ENCODE data around the gene SRR. TPM values are rescaled to one million over a fixed set of nuclear protein-coding genes. Genes with fewer than 3 reads are reported as not detected.

The SRR gene
- total and polyA plus RNA-seq, 9 donors = 12.4 to 28.6 (median 22.7) TPM

GRCh38 chr17:2266045-2266864 lies 37.5 kb upstream of the SRR start:
- WGBS (ENCODE audit: insufficient coverage) = 87% methylated on average over 5 of the region's 13 CpGs
- H3K27me3 ChIP-seq (ENCODE audit: control insufficient read depth, insufficient read depth, low read length) = no peaks in the 10 kb centered on the region
- DNase-seq = peak; percentile 27
- peaks cover 6% of the 10 kb centered on the region for H3K4me1 ChIP-seq (ENCODE audit: control insufficient read depth, insufficient read depth, low read length)
- H3K27ac ChIP-seq (ENCODE audit: low read length) = no peak overlapping the region
- no peaks in the 10 kb centered on the region for H3K9me3 ChIP-seq (replicated peaks; ENCODE audit: control insufficient read depth, low read depth, low read length)
- H3K4me3 ChIP-seq (ENCODE audit: low read length) = no peak overlapping the region
- peaks cover 17% of the 10 kb centered on the region for H3K36me3 ChIP-seq (ENCODE audit: control insufficient read depth, insufficient read depth, low read length)

- no peaks in the 10 kb centered on the region for H3K27me3 ChIP-seq (ENCODE audit: control insufficient read depth, insufficient read depth, low read length)
- H3K4me3 ChIP-seq (ENCODE audit: low read length) = no peak overlapping the region
- 83% methylated on average over 1 of the region's 3 CpGs for WGBS (ENCODE audit: insufficient coverage)
- peaks cover 6% of the 10 kb centered on the region for H3K4me1 ChIP-seq (ENCODE audit: control insufficient read depth, insufficient read depth, low read length)
- no peak overlapping the region for H3K27ac ChIP-seq (ENCODE audit: low read length)
- no peaks in the 10 kb centered on the region for H3K9me3 ChIP-seq (replicated peaks; ENCODE audit: control insufficient read depth, low read depth, low read length)
- no peak for DNase-seq
- H3K36me3 ChIP-seq (ENCODE audit: control insufficient read depth, insufficient read depth, low read length) = peaks cover 17% of the 10 kb centered on the region
Observed at GRCh38 chr17:2266865-2267228, 36.9 kb upstream of the SRR start.

DNA sequence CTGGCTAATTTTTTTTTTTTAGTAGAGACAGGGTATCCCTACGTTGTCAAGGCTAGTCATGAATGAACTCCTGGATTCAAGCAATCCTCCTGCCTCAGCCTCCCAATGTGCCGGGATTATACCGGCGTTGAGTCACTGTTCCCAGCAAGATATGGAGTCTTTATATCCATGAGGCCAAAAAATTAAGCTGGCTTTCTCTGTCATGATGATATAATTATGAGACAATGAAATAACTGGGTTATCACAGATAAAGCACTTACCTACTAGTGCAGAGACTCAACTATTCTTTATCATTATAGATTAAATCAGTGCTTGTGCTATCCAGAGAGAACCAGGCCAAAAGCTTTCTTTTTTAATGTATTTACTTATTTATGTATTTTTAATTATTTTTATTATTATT lies 36.4 kb upstream of the SRR start:
- Histone ChIP-seq H3K9me3 (replicated peaks; ENCODE audit: control insufficient read depth, low read depth, low read length) (no peaks in the 10 kb centered on the region), H3K27ac (ENCODE audit: low read length) (no peak overlapping the region), H3K4me3 (ENCODE audit: low read length) (no peak overlapping the region), H3K36me3 (ENCODE audit: control insufficient read depth, insufficient read depth, low read length) (peaks cover 17% of the 10 kb centered on the region), H3K4me1 (ENCODE audit: control insufficient read depth, insufficient read depth, low read length) (peaks cover 6% of the 10 kb centered on the region), H3K27me3 (ENCODE audit: control insufficient read depth, insufficient read depth, low read length) (no peaks in the 10 kb centered on the region)
- WGBS (ENCODE audit: insufficient coverage) = no CpG with 5 or more reads among the region's 4 CpGs
- DNase-seq = no peak

DNA sequence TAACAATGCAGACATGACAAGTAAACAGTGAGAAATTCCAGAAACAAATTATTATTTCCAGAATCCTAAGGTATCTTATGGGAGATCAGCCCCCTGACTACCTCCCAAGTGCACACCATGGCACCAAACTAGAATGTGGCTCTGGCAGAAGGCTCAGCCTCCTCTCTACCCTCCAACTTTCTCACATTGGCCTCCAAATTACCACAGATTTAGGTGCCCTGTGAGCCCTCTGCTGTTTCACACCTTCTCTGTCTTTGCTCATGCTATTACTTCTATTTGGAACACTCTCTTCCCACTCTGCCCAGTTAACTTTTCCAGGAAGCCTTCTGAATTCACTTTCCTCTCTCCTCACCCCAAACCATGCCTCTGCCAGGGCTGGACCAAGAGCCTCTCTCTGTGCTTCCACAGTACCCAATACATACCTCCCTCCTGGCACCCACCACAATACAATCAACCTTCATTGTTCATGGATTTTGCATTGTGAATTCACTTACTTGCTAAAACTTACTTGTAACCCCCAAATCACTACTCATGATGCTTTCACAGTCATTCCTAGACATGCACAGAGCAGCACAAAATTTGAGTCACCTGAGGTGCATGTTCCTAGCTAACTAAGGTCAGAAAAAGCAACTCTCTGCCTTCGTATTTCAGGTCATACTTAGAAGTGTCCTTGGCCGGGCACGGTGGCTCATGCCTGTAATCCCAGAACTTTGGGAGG lies 31.6 kb upstream of the SRR start:
- H3K4me1 ChIP-seq (ENCODE audit: control insufficient read depth, insufficient read depth, low read length) = no peaks in the 10 kb centered on the region
- DNase-seq = no peak
- peaks cover 27% of the 10 kb centered on the region for H3K36me3 ChIP-seq (ENCODE audit: control insufficient read depth, insufficient read depth, low read length)
- WGBS (ENCODE audit: insufficient coverage) = 92% methylated on average over 3 of the region's 3 CpGs
- no peak overlapping the region for H3K4me3 ChIP-seq (ENCODE audit: low read length)
- H3K27ac ChIP-seq (ENCODE audit: low read length) = no peak overlapping the region
- no peaks in the 10 kb centered on the region for H3K9me3 ChIP-seq (replicated peaks; ENCODE audit: control insufficient read depth, low read depth, low read length)
- H3K27me3 ChIP-seq (ENCODE audit: control insufficient read depth, insufficient read depth, low read length) = no peaks in the 10 kb centered on the region

DNA sequence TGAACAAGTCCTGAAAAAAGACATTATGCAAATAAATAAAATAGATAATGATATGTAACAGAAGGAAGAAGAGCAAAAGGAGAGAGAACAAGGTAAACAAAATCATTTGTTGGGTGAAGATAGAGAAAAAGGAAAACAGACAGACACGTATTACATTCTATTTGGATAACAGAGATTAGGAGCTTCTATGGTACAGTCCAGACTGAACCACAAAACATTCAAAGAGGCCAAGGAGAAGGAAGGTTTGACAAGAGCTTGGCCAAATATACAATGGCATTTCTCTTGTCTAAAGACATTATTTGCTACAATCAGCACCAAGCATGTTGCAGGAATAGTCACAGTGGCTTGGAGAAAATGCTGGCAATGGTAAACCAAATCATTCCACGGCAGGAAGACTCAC lies 29.3 kb upstream of the SRR start:
- H3K27ac ChIP-seq (ENCODE audit: low read length) = no peak overlapping the region
- no peaks in the 10 kb centered on the region for H3K9me3 ChIP-seq (replicated peaks; ENCODE audit: control insufficient read depth, low read depth, low read length)
- peaks cover 27% of the 10 kb centered on the region for H3K36me3 ChIP-seq (ENCODE audit: control insufficient read depth, insufficient read depth, low read length)
- H3K4me3 ChIP-seq (ENCODE audit: low read length) = no peak overlapping the region
- no peaks in the 10 kb centered on the region for H3K27me3 ChIP-seq (ENCODE audit: control insufficient read depth, insufficient read depth, low read length)
- DNase-seq = no peak
- H3K4me1 ChIP-seq (ENCODE audit: control insufficient read depth, insufficient read depth, low read length) = no peaks in the 10 kb centered on the region
- WGBS (ENCODE audit: insufficient coverage) = no CpG with 5 or more reads among the region's 2 CpGs

DNA sequence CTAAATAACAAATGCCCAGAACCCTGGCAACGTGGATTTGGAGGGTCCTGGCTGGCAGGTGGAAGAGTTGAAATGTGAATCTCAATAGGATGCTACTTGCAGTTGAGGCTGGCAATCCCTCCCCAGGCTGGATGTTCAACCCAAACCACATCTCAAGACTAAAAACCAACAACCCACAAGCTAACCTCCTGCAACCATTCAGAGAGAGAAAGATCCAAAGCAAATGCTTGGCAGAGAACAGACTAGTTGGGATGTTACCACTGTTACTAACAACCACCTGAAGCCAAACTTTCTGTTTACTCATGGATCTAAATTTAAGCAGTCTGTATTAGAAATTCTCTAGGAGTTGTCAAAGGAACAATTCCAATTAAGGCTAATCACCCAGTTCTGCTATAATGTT lies 28.0 kb upstream of the SRR start:
- Histone ChIP-seq H3K4me3 (ENCODE audit: low read length) (no peak overlapping the region), H3K9me3 (replicated peaks; ENCODE audit: control insufficient read depth, low read depth, low read length) (no peaks in the 10 kb centered on the region), H3K27me3 (ENCODE audit: control insufficient read depth, insufficient read depth, low read length) (no peaks in the 10 kb centered on the region), H3K36me3 (ENCODE audit: control insufficient read depth, insufficient read depth, low read length) (peaks cover 35% of the 10 kb centered on the region), H3K27ac (ENCODE audit: low read length) (no peak overlapping the region), H3K4me1 (ENCODE audit: control insufficient read depth, insufficient read depth, low read length) (no peaks in the 10 kb centered on the region)
- DNase-seq = no peak
- WGBS (ENCODE audit: insufficient coverage) = no CpG with 5 or more reads among the region's 1 CpG

GRCh38 chr17:2277429-2278170 lies 26.1 kb upstream of the SRR start:
- Histone ChIP-seq H3K27me3 (ENCODE audit: control insufficient read depth, insufficient read depth, low read length) (no peaks in the 10 kb centered on the region), H3K4me1 (ENCODE audit: control insufficient read depth, insufficient read depth, low read length) (no peaks in the 10 kb centered on the region), H3K27ac (ENCODE audit: low read length) (no peak overlapping the region), H3K9me3 (replicated peaks; ENCODE audit: control insufficient read depth, low read depth, low read length) (no peaks in the 10 kb centered on the region), H3K36me3 (ENCODE audit: control insufficient read depth, insufficient read depth, low read length) (peaks cover 52% of the 10 kb centered on the region), H3K4me3 (ENCODE audit: low read length) (no peak overlapping the region)
- 100% methylated on average over 2 of the region's 9 CpGs for WGBS (ENCODE audit: insufficient coverage)
- no peak for DNase-seq

DNA sequence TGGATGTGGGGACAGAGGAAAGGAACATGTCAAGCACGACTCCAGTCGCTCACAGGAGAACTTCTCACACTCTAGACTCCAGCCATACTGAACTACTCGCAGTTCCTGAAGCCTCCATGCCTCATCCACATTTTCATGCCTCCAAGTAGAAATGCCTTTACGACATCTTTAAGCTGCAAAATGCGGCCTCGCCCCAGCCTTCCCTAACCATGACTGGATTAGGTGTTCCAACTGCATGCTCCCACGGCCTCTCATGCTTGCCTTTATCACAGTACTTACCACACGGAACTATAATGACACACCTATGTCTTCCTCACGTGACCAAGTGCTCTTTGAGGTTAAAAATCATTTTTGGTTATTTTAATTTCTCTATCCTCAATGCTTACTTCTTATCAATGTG lies 24.0 kb upstream of the SRR start:
- Histone ChIP-seq H3K4me1 (ENCODE audit: control insufficient read depth, insufficient read depth, low read length) (no peaks in the 10 kb centered on the region), H3K36me3 (ENCODE audit: control insufficient read depth, insufficient read depth, low read length) (peaks cover 54% of the 10 kb centered on the region), H3K27ac (ENCODE audit: low read length) (no peak overlapping the region), H3K4me3 (ENCODE audit: low read length) (no peak overlapping the region), H3K9me3 (replicated peaks; ENCODE audit: control insufficient read depth, low read depth, low read length) (no peaks in the 10 kb centered on the region), H3K27me3 (ENCODE audit: control insufficient read depth, insufficient read depth, low read length) (no peaks in the 10 kb centered on the region)
- WGBS (ENCODE audit: insufficient coverage) = 96% methylated on average over 6 of the region's 9 CpGs
- DNase-seq = no peak

- DNase-seq = peak; percentile 88
- 71% methylated on average over 5 of the region's 7 CpGs for WGBS (ENCODE audit: insufficient coverage)
- H3K27ac ChIP-seq (ENCODE audit: low read length) = no peak overlapping the region
Observed at GRCh38 chr17:2282297-2282873, 21.4 kb upstream of the SRR start.

GRCh38 chr17:2283302-2283701 lies 20.4 kb upstream of the SRR start:
- Histone ChIP-seq H3K36me3 (ENCODE audit: control insufficient read depth, insufficient read depth, low read length) (peaks cover 56% of the 10 kb centered on the region), H3K27ac (ENCODE audit: low read length) (no peak overlapping the region)
- WGBS (ENCODE audit: insufficient coverage) = 89% methylated on average over 7 of the region's 7 CpGs

More at GRCh38 chr17:2282297-2282873, 21.4 kb upstream of the SRR start:
- H3K9me3 ChIP-seq (replicated peaks; ENCODE audit: control insufficient read depth, low read depth, low read length) = no peaks in the 10 kb centered on the region
- H3K27me3 ChIP-seq (ENCODE audit: control insufficient read depth, insufficient read depth, low read length) = no peaks in the 10 kb centered on the region
- no peak overlapping the region for H3K4me3 ChIP-seq (ENCODE audit: low read length)
- peaks cover 55% of the 10 kb centered on the region for H3K36me3 ChIP-seq (ENCODE audit: control insufficient read depth, insufficient read depth, low read length)
- H3K4me1 ChIP-seq (ENCODE audit: control insufficient read depth, insufficient read depth, low read length) = no peaks in the 10 kb centered on the region

More at GRCh38 chr17:2283302-2283701, 20.4 kb upstream of the SRR start:
- no peaks in the 10 kb centered on the region for H3K4me1 ChIP-seq (ENCODE audit: control insufficient read depth, insufficient read depth, low read length)
- DNase-seq = no peak
- no peak overlapping the region for H3K4me3 ChIP-seq (ENCODE audit: low read length)
- H3K27me3 ChIP-seq (ENCODE audit: control insufficient read depth, insufficient read depth, low read length) = no peaks in the 10 kb centered on the region
- H3K9me3 ChIP-seq (replicated peaks; ENCODE audit: control insufficient read depth, low read depth, low read length) = no peaks in the 10 kb centered on the region

All from muscle of leg (tissue), 11 donors.